BLaER1 treated with 17β-estradiol and CSF1 and Interleukin-3, amounts not matched to agents 10 nM and 100 nM (cell line): ENCODE measurements around the gene WFDC5.
A peak's percentile ranks its signal among the peaks of the same experiment; 100 is the strongest.

Experiments used
- H3K27ac ChIP-seq, 11 experiments: shearing (Covaris generic); formaldehyde crosslinking; 2 replicates each; pipeline ENCODE4 v1.8.1; 2022
- H3K27me3 ChIP-seq, 11 experiments: shearing (Covaris generic); formaldehyde crosslinking; 2 replicates each; pipeline ENCODE4 v1.8.1; 2022
- H3K36me3 ChIP-seq, 11 experiments: shearing (Covaris generic); formaldehyde crosslinking; 2 replicates each; pipeline ENCODE4 v1.8.1; 2022
- H3K4me1 ChIP-seq, 10 experiments: shearing (Covaris generic); formaldehyde crosslinking; 2 replicates each; pipeline ENCODE4 v1.8.1; 2022
- H3K4me2 ChIP-seq, 11 experiments: shearing (Covaris generic); formaldehyde crosslinking; 2 replicates each; pipeline ENCODE4 v1.8.1; 2022
- H3K4me3 ChIP-seq, 10 experiments: shearing (Covaris generic); formaldehyde crosslinking; 2 replicates each; pipeline ENCODE4 v1.8.1; 2022
- H3K9ac ChIP-seq, 11 experiments: shearing (Covaris generic); formaldehyde crosslinking; 2 replicates each; pipeline ENCODE4 v1.8.1; 2022
- H3K9me3 ChIP-seq, 11 experiments: shearing (Covaris generic); formaldehyde crosslinking; replicated peaks in 1 of 11; 2 replicates each; pipeline ENCODE4 v1.8.1; 2022
- H4K20me1 ChIP-seq, 11 experiments: shearing (Covaris generic); formaldehyde crosslinking; 2 replicates each; pipeline ENCODE4 v1.8.1; 2022
- Cebpa-rat ChIP-seq, 11 experiments: shearing (Covaris generic); IDR thresholded peaks; 2 replicates each; pipeline ENCODE4 v1.8.1; 2022

Gene WFDC5

DNA sequence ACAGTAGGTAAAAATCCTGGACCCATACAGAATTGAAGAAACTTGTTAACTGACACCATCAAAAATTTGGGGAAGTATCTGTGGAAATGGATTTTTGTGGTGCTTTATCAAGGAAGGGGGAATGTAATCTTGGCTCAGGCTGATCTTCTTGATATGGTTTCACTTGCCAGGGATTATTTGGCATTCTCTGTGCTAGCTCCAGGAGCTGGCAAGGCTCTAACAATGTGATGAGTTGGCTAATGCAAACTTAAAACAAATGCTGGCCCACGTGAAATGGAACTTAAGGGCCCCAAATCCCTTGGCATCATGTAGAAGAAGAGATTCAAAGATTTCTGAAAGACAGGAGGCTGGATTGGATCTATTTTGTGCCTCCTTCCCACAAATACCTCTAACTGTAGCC lies 27.2 kb downstream of the WFDC5 start:
- Histone ChIP-seq H3K4me1 (peaks cover 7 to 27% (median 22%) of the 10 kb centered on the region in 10 experiments; a peak in 17 of 20 replicates), H3K27me3 (no peaks in the 10 kb centered on the region), H3K9ac (no peak overlapping the region), H3K36me3 (peaks cover 2 to 31% (median 12%) of the 10 kb centered on the region in 11 experiments; a peak in 20 of 22 replicates), H3K27ac (no peak overlapping the region), H3K4me2 (0 out of 22 replicates have a peak overlapping the region, but pooled peaks of 1 of the 11 experiments have one; percentile 27), H3K4me3 (no peak overlapping the region), H4K20me1 (no peaks in the 10 kb centered on the region), H3K9me3 (peaks cover under 1 to 7% (median 3%) of the 10 kb centered on the region in 11 experiments; a peak in 18 of 22 replicates)
- TF ChIP-seq Cebpa-rat (IDR thresholded peaks at IDR 0.05) = no peak

GRCh38 chr20:45087097-45087790 lies 27.7 kb downstream of the WFDC5 start:
- Histone ChIP-seq H3K27ac (no peak overlapping the region), H3K36me3 (peaks cover 8 to 37% (median 17%) of the 10 kb centered on the region in 11 experiments), H3K4me3 (no peak overlapping the region), H3K4me2 (peak overlapping the region in 1 of 11 experiments; percentile 27; a peak in 1 of 22 replicates), H3K9ac (no peak overlapping the region), H3K4me1 (peaks cover 7 to 27% (median 22%) of the 10 kb centered on the region in 10 experiments; a peak in 17 of 20 replicates), H3K9me3 (peaks cover 6 to 13% (median 8%) of the 10 kb centered on the region in 11 experiments; a peak in 21 of 22 replicates), H3K27me3 (no peaks in the 10 kb centered on the region), H4K20me1 (no peaks in the 10 kb centered on the region)
- no peak for TF ChIP-seq Cebpa-rat (IDR thresholded peaks at IDR 0.05)

DNA sequence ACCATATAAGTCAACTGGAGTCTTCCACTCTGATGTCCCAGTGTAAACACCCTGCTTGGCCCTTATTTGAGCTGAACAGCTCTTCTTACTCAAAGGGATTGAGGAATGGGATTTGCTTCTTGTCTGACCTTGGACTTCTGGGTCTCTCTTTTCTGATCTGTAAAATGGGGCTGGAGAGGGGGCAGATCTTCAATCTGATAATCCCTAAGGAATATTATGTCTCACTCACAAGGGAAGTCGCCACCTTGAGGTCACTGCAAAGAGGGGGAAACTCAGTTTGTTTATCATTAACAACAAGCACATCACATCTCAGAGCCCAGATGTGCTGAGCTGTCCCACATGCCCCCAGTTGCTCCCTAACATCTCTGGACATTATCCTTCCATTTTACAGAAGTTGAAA lies 29.1 kb downstream of the WFDC5 start:
- Histone ChIP-seq H3K9me3 (peaks cover 17 to 24% (median 18%) of the 10 kb centered on the region in 11 experiments), H3K27ac (no peak overlapping the region), H3K4me1 (peaks cover 0 to 15% (median 12%) of the 10 kb centered on the region in 10 experiments; a peak in 16 of 20 replicates), H3K4me2 (peak overlapping the region in 3 of 11 experiments; percentile 5 to 51 (median 23); a peak in 4 of 22 replicates), H3K9ac (no peak overlapping the region), H4K20me1 (no peaks in the 10 kb centered on the region), H3K36me3 (peaks cover 21 to 51% (median 31%) of the 10 kb centered on the region in 11 experiments), H3K27me3 (no peaks in the 10 kb centered on the region), H3K4me3 (no peak overlapping the region)
- TF ChIP-seq Cebpa-rat (IDR thresholded peaks at IDR 0.05) = no peak

GRCh38 chr20:45085289-45085688 lies 29.7 kb downstream of the WFDC5 start:
- no peak overlapping the region for H3K9ac ChIP-seq
- no peak overlapping the region for H3K4me3 ChIP-seq
- peaks cover 0 to 13% (median 10%) of the 10 kb centered on the region in 10 experiments; a peak in 14 of 20 replicates for H3K4me1 ChIP-seq
- H4K20me1 ChIP-seq = no peaks in the 10 kb centered on the region
- H3K36me3 ChIP-seq = peaks cover 26 to 56% (median 37%) of the 10 kb centered on the region in 11 experiments
- H3K27me3 ChIP-seq = no peaks in the 10 kb centered on the region
- TF ChIP-seq Cebpa-rat (IDR thresholded peaks at IDR 0.05) = no peak
- peak overlapping the region in 6 of 11 experiments; percentile 5 to 51 (median 28); a peak in 8 of 22 replicates for H3K4me2 ChIP-seq
- H3K27ac ChIP-seq = no peak overlapping the region
- peaks cover 17 to 24% (median 18%) of the 10 kb centered on the region in 11 experiments for H3K9me3 ChIP-seq

DNA sequence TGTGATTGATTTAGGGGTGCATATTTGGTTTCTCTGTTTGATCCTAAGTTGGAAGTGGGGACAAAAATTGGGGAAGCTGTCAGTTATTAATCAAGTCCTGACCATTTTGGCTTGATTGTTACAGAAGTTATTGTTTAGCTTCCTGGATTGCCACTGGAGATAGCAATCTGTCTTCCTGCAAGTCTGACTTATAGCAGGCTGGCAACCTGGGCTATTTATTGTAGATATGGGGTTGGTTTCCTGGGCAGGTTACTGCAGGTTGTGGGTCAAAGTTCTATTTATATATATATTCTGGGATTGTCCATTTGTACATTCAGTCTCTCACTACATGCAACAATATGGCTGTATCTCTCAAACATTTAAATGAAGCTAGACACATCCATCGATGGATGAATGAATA lies 31.8 kb downstream of the WFDC5 start:
- Histone ChIP-seq H3K27ac (no peak overlapping the region), H3K9me3 (peaks cover 17 to 24% (median 18%) of the 10 kb centered on the region in 11 experiments), H3K4me2 (no peak overlapping the region), H3K9ac (no peak overlapping the region), H3K4me3 (no peak overlapping the region), H3K27me3 (no peaks in the 10 kb centered on the region), H3K36me3 (peaks cover 48 to 74% (median 59%) of the 10 kb centered on the region in 11 experiments), H4K20me1 (no peaks in the 10 kb centered on the region), H3K4me1 (peaks cover 0 to 13% (median 10%) of the 10 kb centered on the region in 10 experiments; a peak in 14 of 20 replicates)
- TF ChIP-seq Cebpa-rat (IDR thresholded peaks at IDR 0.05) = no peak

DNA sequence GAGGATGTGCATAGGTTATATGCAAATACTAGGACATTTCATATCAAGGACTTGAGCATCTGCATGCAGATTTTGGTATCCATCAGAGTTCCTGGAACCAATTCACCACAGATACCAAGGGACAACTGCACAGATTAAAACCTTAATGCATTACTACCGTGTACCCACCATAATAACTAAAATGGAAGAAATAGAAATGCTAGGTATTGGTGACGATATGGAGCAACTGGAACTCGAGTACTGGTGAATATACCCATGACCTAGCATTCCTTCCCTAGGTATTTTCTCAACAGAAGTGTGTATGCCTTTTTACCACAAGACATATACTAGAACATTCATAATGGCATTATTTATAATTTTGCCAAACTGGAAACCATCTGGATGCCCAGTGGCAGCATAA lies 32.5 kb downstream of the WFDC5 start:
- Histone ChIP-seq H4K20me1 (peaks cover 0 to 2% (median 0%) of the 10 kb centered on the region in 11 experiments; a peak in 1 of 22 replicates), H3K36me3 (peaks cover 54 to 81% (median 65%) of the 10 kb centered on the region in 11 experiments), H3K4me3 (no peak overlapping the region), H3K4me2 (no peak overlapping the region), H3K4me1 (peaks cover 0 to 13% (median 10%) of the 10 kb centered on the region in 10 experiments; a peak in 14 of 20 replicates), H3K27me3 (no peaks in the 10 kb centered on the region), H3K9me3 (peaks cover 17 to 24% (median 18%) of the 10 kb centered on the region in 11 experiments), H3K27ac (no peak overlapping the region), H3K9ac (no peak overlapping the region)
- TF ChIP-seq Cebpa-rat (IDR thresholded peaks at IDR 0.05) = no peak

DNA sequence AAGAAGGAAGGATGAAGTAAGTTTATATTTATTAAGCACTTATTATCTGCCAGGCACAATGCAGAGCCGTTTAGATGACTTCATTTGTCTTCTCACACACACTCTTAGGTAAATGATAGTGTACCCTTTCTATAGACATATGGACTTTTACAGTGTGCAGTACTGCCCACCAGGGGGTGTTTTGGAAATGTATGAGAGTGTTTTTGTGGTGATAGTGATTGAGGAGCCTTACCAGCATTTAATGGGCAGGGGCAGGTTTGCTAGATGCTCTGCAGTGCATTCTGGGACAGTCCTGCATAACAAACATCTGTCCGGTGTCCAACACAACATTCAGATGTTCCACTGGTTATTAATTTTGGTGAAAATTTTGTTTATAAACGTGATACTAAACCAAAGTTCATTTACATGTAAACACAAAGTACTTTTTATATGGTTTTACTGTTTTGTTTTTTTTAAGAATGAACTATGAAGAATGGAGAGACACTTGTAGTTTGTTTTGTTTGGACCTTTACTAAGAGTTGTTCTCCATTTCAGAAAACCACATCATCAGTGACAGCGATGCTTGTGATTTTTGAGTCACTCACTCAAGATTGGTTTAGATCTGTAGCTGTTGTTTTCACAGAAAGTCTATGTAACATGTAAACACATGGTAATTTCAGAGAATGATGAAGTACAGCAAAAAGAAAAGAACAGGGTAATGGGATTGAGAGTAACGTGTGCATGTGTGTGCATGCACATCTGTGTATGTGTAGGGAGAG lies 33.9 kb downstream of the WFDC5 start:
- Histone ChIP-seq H3K9me3 (peaks cover 17 to 21% (median 18%) of the 10 kb centered on the region in 11 experiments), H3K9ac (no peak overlapping the region), H3K27me3 (no peaks in the 10 kb centered on the region), H3K4me1 (peaks cover 0 to 12% (median 8%) of the 10 kb centered on the region in 10 experiments; a peak in 10 of 20 replicates), H3K27ac (no peak overlapping the region), H3K36me3 (peaks cover 68 to 87% (median 74%) of the 10 kb centered on the region in 11 experiments), H3K4me2 (no peak overlapping the region), H4K20me1 (peaks cover 0 to 6% (median 0%) of the 10 kb centered on the region in 11 experiments; a peak in 1 of 22 replicates), H3K4me3 (no peak overlapping the region)
- TF ChIP-seq Cebpa-rat (IDR thresholded peaks at IDR 0.05) = no peak

- H3K27ac ChIP-seq = no peak overlapping the region
- peaks cover 0 to 35% (median 13%) of the 10 kb centered on the region in 11 experiments; a peak in 12 of 22 replicates for H4K20me1 ChIP-seq
- peaks cover 12 to 18% (median 14%) of the 10 kb centered on the region in 11 experiments for H3K9me3 ChIP-seq
- no peaks in the 10 kb centered on the region for H3K27me3 ChIP-seq
- H3K4me2 ChIP-seq = no peak overlapping the region
- no peak for TF ChIP-seq Cebpa-rat (IDR thresholded peaks at IDR 0.05)
- H3K36me3 ChIP-seq = peaks cover 95 to 100% (median 99%) of the 10 kb centered on the region in 11 experiments
- H3K4me3 ChIP-seq = no peak overlapping the region
- H3K4me1 ChIP-seq = no peaks in the 10 kb centered on the region
- H3K9ac ChIP-seq = no peak overlapping the region
These were observed 37.4 kb downstream of the WFDC5 start for GRCh38 chr20:45077559-45077958.

GRCh38 chr20:45073221-45073620 lies 41.8 kb downstream of the WFDC5 start:
- Histone ChIP-seq H3K4me3 (no peak overlapping the region), H3K4me1 (no peaks in the 10 kb centered on the region), H4K20me1 (peaks cover 0 to 61% (median 15%) of the 10 kb centered on the region in 11 experiments; a peak in 15 of 22 replicates), H3K27ac (no peak overlapping the region), H3K27me3 (no peaks in the 10 kb centered on the region), H3K9me3 (no peaks in the 10 kb centered on the region), H3K36me3 (peaks cover 68 to 100% (median 88%) of the 10 kb centered on the region in 11 experiments), H3K9ac (no peak overlapping the region), H3K4me2 (no peak overlapping the region)
- no peak for TF ChIP-seq Cebpa-rat (IDR thresholded peaks at IDR 0.05)
